HepG2 (cell line): ENCODE measurements around the gene PKN2. TPM values are rescaled to one million over a fixed set of nuclear protein-coding genes. Genes with fewer than 3 reads are reported as not detected.

Source experiments
- ATAC-seq: fragments of 200-7000 bp; cut with Tn5 transposase; 3 replicates; pipeline ENCODE4 v1.9.1; 2020; ENCODE audit warnings: mild to moderate bottlenecking, moderate library complexity
- BruUV-seq: library from RNA; stranded (reverse); fragments of 400-500 nt; replicated peaks from 2 replicates; lab custom pipeline; 2021; lab: Mats Ljungman, UMichigan
- CTCF ChIA-PET: fragments of 300-600 bp; formaldehyde crosslinking; extraction: SDS; loops from one replicate; lab custom pipeline; 2021; ENCODE audit warnings: low total read pairs, inconsistent platforms, low intra/inter-chr PET ratio; lab: Yijun Ruan, JAX
- POLR2A ChIA-PET: fragments of 350-600 bp; sonication (Branson Sonifier 250); formaldehyde crosslinking; loops from one replicate; lab custom pipeline; 2020; ENCODE audit warnings: antibody characterized with exemption, inconsistent platforms; lab: Yijun Ruan, JAX
- DNase-seq: peaks from one replicate; pipeline ENCODE4 v3.0.0-alpha.2; 2015; ENCODE audit warnings: low spot score
- FAIRE-seq: peaks from 3 replicates; lab custom pipeline; 2011; peaks lifted over from hg19 to GRCh38; lab: Jason Lieb, UNC
- H2AFZ ChIP-seq: one replicate; pipeline ENCODE4 v1.6.1; 2011; ENCODE audit warnings: low read length, inconsistent platforms
- H3K27ac ChIP-seq: fragments of 300-600 bp; 3 replicates; pipeline ENCODE4 v1.8.0; 2011; ENCODE audit warnings: mixed run types, mild to moderate bottlenecking, mixed read lengths, low read length, inconsistent platforms; ENCODE audit not compliant: insufficient read depth; ENCODE audit errors: extremely low read length
- H3K27me3 ChIP-seq, 2 experiments: fragments of 200-600 bp in 1 of 2; 2 replicates in 1 of 2; 3 replicates in 1 of 2; pipeline versions ENCODE4 v1.6.0 to v1.8.0; 2011; ENCODE audit warnings: low read length in 2 of 2, mild to moderate bottlenecking in 2 of 2, moderate library complexity in 2 of 2, inconsistent platforms in 1 of 2; ENCODE audit not compliant: insufficient read depth in 2 of 2, control insufficient read depth in 1 of 2
- H3K36me3 ChIP-seq, 2 experiments: fragments of 200-600 bp in 1 of 2; replicated peaks in 1 of 2; 2 replicates in 1 of 2; 3 replicates in 1 of 2; pipeline versions ENCODE4 v1.5.1 to v1.8.0; 2011; ENCODE audit warnings: low read length in 2 of 2, inconsistent platforms in 1 of 2; ENCODE audit not compliant: insufficient read depth in 2 of 2, control insufficient read depth in 1 of 2
- H3K4me1 ChIP-seq: 2 replicates; pipeline ENCODE4 v1.5.1; 2012; ENCODE audit warnings: low read length, inconsistent platforms; ENCODE audit not compliant: insufficient read depth
- H3K4me2 ChIP-seq: 2 replicates; pipeline ENCODE4 v1.6.0; 2011; ENCODE audit warnings: low read depth, low read length, inconsistent platforms
- H3K4me3 ChIP-seq, 3 experiments: fragments of 200-600 bp in 1 of 3; sonication (generic), shearing (Covaris generic) in 1 of 3; replicated peaks in 1 of 3; 2 replicates each; pipeline ENCODE4 v1.5.1; 2011 to 2016; ENCODE audit warnings: low read length in 3 of 3, inconsistent platforms in 2 of 3, low read depth in 2 of 3, mild to moderate bottlenecking in 2 of 3, control low read depth in 1 of 3, mixed read lengths in 1 of 3; ENCODE audit not compliant: insufficient read depth in 1 of 3
- H3K79me2 ChIP-seq: one replicate; pipeline ENCODE4 v1.6.1; 2011; ENCODE audit warnings: low read length, inconsistent platforms; ENCODE audit not compliant: insufficient read depth
- H3K9ac ChIP-seq: 2 replicates; pipeline ENCODE4 v1.6.0; 2011; ENCODE audit warnings: mild to moderate bottlenecking, low read depth, low read length, inconsistent platforms; ENCODE audit not compliant: insufficient read depth
- H3K9me3 ChIP-seq: 2 replicates; pipeline ENCODE4 v1.5.1; 2012; ENCODE audit warnings: mild to moderate bottlenecking, low read length
- H4K20me1 ChIP-seq: 2 replicates; pipeline ENCODE4 v1.6.0; 2011; ENCODE audit warnings: inconsistent platforms, mild to moderate bottlenecking, low read length, moderate library complexity; ENCODE audit not compliant: insufficient read depth
- ATF7 ChIP-seq, 2 experiments: fragments of 450-650 bp in 1 of 2; sonication (generic) in 1 of 2; formaldehyde crosslinking in 1 of 2; IDR thresholded peaks; 2 replicates each; pipeline versions ENCODE4 v1.4.0 to v1.6.1; 2016 to 2020; ENCODE audit warnings: antibody characterized with exemption in 1 of 2, mild to moderate bottlenecking in 1 of 2, missing genetic modification reagents in 1 of 2
- BCL6 ChIP-seq: IDR thresholded peaks from 2 replicates; pipeline ENCODE4 v1.6.1; 2016; ENCODE audit warnings: missing genetic modification reagents, missing compliant biosample characterization
- GLI4 ChIP-seq: sonication (generic); formaldehyde crosslinking; IDR thresholded peaks from 2 replicates; pipeline ENCODE4 v1.5.1; 2020; ENCODE audit warnings: missing genetic modification reagents, mild to moderate bottlenecking, moderate library complexity, borderline replicate concordance
- JUND ChIP-seq: sonication (generic); formaldehyde crosslinking; IDR thresholded peaks from 2 replicates; pipeline ENCODE4 v1.8.0; 2022; ENCODE audit warnings: mild to moderate bottlenecking, missing genetic modification reagents
- KLF15 ChIP-seq: sonication (generic); formaldehyde crosslinking; IDR thresholded peaks from 2 replicates; pipeline ENCODE4 v1.8.1; 2023; ENCODE audit warnings: borderline replicate concordance, mild to moderate bottlenecking, inconsistent platforms, missing genetic modification reagents, mixed read lengths
- NR2F6 ChIP-seq, 2 experiments: IDR thresholded peaks; 2 replicates each; pipeline ENCODE4 v1.6.1; 2016; ENCODE audit warnings: antibody characterized with exemption in 1 of 2, mild to moderate bottlenecking in 1 of 2
- PAWR ChIP-seq: sonication (generic); formaldehyde crosslinking; IDR thresholded peaks from 2 replicates; pipeline ENCODE4 v1.4.0; 2020; ENCODE audit warnings: missing genetic modification reagents, mild to moderate bottlenecking, borderline replicate concordance
- ZBTB26 ChIP-seq: IDR thresholded peaks from 2 replicates; pipeline ENCODE4 v1.6.1; 2016; ENCODE audit warnings: missing compliant biosample characterization, missing genetic modification reagents, borderline replicate concordance
- ZSCAN21 ChIP-seq: sonication (generic); formaldehyde crosslinking; IDR thresholded peaks from 2 replicates; pipeline ENCODE4 v1.8.0; 2022; ENCODE audit warnings: mild to moderate bottlenecking, missing genetic modification reagents, moderate library complexity, borderline replicate concordance
- in situ Hi-C: cut with HindIII; loops from 2 replicates; pipeline ENCODE4 v1.10.0; 2017; ENCODE audit warnings: low pct_unique_long_range_greater_than_20kb; ENCODE audit not compliant: extremely low pct_ligation_motif_present
- intact Hi-C: fragments of 100-400 bp; cut with micrococcal nuclease; formaldehyde crosslinking; loops from one replicate; pipeline ENCODE4 v1.10.0; 2022; ENCODE audit not compliant: unreplicated experiment
- polyA plus RNA-seq, 8 experiments: library from polyadenylated mRNA; depleted of rRNA in 3 of 8; stranded (reverse) in 7 of 8; unstranded in 1 of 8; fragments of >200 nt; fragmentation: Illumina TruSeq in 4 of 8; extraction: Trizol in 4 of 8; gene quantifications; 2 replicates each; pipeline versions ENCODE4 v1.2.1 to v1.2.3, GENCODE V29; 2011 to 2016; ENCODE audit warnings: low read depth in 4 of 8, missing spikeins in 1 of 8, mixed read lengths in 1 of 8; ENCODE audit not compliant: insufficient read depth in 1 of 8
- total RNA-seq, 5 experiments: library from RNA; depleted of rRNA; stranded (reverse); fragments of >200 nt; fragmentation: Illumina TruSeq; extraction: Trizol; gene quantifications; 2 replicates each; pipeline ENCODE4 v1.2.3, GENCODE V29; 2016; ENCODE audit warnings: low read depth in 1 of 5
- TF ChIP-seq, protein P1 (sequence below): sonication (generic); formaldehyde crosslinking; IDR thresholded peaks from 2 replicates; pipeline ENCODE4 v1.8.0; 2022; ENCODE audit warnings: mild to moderate bottlenecking, missing genetic modification reagents, borderline replicate concordance
- TF ChIP-seq, protein P2 (sequence below), 2 experiments: sonication (generic) in 1 of 2; formaldehyde crosslinking in 1 of 2; IDR thresholded peaks; 2 replicates each; pipeline versions ENCODE4 v1.6.1 to v1.9.0; 2014 to 2022; ENCODE audit warnings: antibody characterized with exemption in 1 of 2, borderline replicate concordance in 1 of 2, inconsistent platforms in 1 of 2, low read depth in 1 of 2, missing genetic modification reagents in 1 of 2
- TF ChIP-seq, protein P3 (sequence below): sonication (generic); formaldehyde crosslinking; IDR thresholded peaks from 2 replicates; pipeline ENCODE4 v1.8.1; 2023; ENCODE audit warnings: mild to moderate bottlenecking, missing genetic modification reagents

The PKN2 gene
- total and polyA plus RNA-seq, 2 of the 13 experiments (the other 11 are each of a cell fraction or from before 2014, with no cell fraction given): 17.0 to 29.4 TPM

DNA sequence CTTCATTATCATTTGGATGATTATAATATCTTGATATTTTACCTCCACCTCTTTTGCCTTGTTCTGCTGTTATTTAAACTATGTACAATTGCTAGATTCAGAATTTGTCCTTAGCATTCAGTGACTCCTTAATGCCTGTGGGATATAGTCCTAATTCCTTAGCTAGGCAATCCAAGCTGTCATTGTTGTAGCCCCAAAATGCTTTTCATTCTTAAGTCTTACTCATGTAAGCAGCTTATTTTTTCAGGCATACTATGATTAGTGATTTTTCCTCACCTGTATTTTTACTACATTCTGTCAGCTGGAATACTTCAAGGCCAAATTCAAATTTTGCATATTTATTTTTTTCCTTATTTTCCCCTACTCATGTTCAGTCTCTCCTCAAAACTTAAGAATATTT lies 13.4 kb downstream of the PKN2 start:
- ATAC-seq (no peak), DNase-seq (no peak), FAIRE-seq (no peak)
- H3K27me3 ChIP-seq: no peaks in the 10 kb centered on the region
- in situ Hi-C loops: no loop called here
- no peak overlapping the region for H3K27ac ChIP-seq
- H3K9me3 ChIP-seq: no peaks in the 10 kb centered on the region
- BruUV-seq: no TSS peak
- no peak overlapping the region for H3K4me3 ChIP-seq
- H4K20me1 ChIP-seq: peaks cover 9% of the 10 kb centered on the region; the same call in 1 of the 2 replicates
- CTCF ChIA-PET: no interaction called here
- POLR2A ChIA-PET: interaction anchor here (1.5 to 1.7 kb wide), 2 partner anchors 12 to 13 kb away, joined by 4 to 7 read pairs; partner anchors contain the start of gene PKN2
- peaks cover 37% of the 10 kb centered on the region for H3K4me1 ChIP-seq
- peaks cover 81% of the 10 kb centered on the region for H3K79me2 ChIP-seq
- H3K4me2 ChIP-seq: no peak overlapping the region
- H3K9ac ChIP-seq: no peak overlapping the region
- H2AFZ ChIP-seq: no peak overlapping the region
- intact Hi-C loops: no loop called here
- H3K36me3 ChIP-seq: peaks cover 0 to 13% of the 10 kb centered on the region in 2 experiments; a peak in 4 of 5 replicates
- TF ChIP-seq, protein P1, sequence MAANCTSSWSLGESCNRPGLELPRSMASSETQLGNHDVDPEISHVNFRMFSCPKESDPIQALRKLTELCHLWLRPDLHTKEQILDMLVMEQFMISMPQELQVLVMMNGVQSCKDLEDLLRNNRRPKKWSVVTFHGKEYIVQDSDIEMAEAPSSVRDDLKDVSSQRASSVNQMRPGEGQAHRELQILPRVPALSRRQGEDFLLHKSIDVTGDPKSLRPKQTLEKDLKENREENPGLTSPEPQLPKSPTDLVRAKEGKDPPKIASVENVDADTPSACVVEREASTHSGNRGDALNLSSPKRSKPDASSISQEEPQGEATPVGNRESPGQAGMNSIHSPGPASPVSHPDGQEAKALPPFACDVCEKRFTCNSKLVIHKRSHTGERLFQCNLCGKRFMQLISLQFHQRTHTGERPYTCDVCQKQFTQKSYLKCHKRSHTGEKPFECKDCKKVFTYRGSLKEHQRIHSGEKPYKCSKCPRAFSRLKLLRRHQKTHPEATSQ (CRISPR knock-in tag): no peak
- no peak for TF ChIP-seq KLF15 (CRISPR knock-in tag)
- no peak for TF ChIP-seq NR2F6 (IDR thresholded peaks at IDR 0.05)
- TF ChIP-seq NR2F6 (CRISPR knock-in tag; IDR thresholded peaks at IDR 0.05): no peak
- TF ChIP-seq PAWR: no peak
- TF ChIP-seq GLI4: no peak
- TF ChIP-seq ZBTB26: no peak
- TF ChIP-seq, protein P2, sequence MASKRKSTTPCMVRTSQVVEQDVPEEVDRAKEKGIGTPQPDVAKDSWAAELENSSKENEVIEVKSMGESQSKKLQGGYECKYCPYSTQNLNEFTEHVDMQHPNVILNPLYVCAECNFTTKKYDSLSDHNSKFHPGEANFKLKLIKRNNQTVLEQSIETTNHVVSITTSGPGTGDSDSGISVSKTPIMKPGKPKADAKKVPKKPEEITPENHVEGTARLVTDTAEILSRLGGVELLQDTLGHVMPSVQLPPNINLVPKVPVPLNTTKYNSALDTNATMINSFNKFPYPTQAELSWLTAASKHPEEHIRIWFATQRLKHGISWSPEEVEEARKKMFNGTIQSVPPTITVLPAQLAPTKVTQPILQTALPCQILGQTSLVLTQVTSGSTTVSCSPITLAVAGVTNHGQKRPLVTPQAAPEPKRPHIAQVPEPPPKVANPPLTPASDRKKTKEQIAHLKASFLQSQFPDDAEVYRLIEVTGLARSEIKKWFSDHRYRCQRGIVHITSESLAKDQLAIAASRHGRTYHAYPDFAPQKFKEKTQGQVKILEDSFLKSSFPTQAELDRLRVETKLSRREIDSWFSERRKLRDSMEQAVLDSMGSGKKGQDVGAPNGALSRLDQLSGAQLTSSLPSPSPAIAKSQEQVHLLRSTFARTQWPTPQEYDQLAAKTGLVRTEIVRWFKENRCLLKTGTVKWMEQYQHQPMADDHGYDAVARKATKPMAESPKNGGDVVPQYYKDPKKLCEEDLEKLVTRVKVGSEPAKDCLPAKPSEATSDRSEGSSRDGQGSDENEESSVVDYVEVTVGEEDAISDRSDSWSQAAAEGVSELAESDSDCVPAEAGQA (IDR thresholded peaks at IDR 0.05; ENCODE audit: low read depth): no peak
- TF ChIP-seq, protein P2 (CRISPR knock-in tag; IDR thresholded peaks at IDR 0.05; ENCODE audit: borderline replicate concordance): no peak
- TF ChIP-seq, protein P3, sequence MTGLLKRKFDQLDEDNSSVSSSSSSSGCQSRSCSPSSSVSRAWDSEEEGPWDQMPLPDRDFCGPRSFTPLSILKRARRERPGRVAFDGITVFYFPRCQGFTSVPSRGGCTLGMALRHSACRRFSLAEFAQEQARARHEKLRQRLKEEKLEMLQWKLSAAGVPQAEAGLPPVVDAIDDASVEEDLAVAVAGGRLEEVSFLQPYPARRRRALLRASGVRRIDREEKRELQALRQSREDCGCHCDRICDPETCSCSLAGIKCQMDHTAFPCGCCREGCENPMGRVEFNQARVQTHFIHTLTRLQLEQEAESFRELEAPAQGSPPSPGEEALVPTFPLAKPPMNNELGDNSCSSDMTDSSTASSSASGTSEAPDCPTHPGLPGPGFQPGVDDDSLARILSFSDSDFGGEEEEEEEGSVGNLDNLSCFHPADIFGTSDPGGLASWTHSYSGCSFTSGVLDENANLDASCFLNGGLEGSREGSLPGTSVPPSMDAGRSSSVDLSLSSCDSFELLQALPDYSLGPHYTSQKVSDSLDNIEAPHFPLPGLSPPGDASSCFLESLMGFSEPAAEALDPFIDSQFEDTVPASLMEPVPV (CRISPR knock-in tag): no peak
- TF ChIP-seq ATF7 (IDR thresholded peaks at IDR 0.05): no peak
- no peak for TF ChIP-seq ATF7 (CRISPR knock-in tag; IDR thresholded peaks at IDR 0.05)
- TF ChIP-seq JUND (CRISPR knock-in tag): no peak
- TF ChIP-seq ZSCAN21 (CRISPR knock-in tag): no peak
- TF ChIP-seq BCL6: no peak
